Hypothalamus (tissue), 51 donors: ENCODE data around the gene DDAH1.
A peak's percentile ranks its signal among the peaks of the same experiment; 100 is the strongest.

ENCODE experiments used
- DNase-seq, 51 donors: peaks; one replicate each; lab custom pipeline; 2025; lab: John Stamatoyannopoulos, UW

Gene DDAH1

DNA sequence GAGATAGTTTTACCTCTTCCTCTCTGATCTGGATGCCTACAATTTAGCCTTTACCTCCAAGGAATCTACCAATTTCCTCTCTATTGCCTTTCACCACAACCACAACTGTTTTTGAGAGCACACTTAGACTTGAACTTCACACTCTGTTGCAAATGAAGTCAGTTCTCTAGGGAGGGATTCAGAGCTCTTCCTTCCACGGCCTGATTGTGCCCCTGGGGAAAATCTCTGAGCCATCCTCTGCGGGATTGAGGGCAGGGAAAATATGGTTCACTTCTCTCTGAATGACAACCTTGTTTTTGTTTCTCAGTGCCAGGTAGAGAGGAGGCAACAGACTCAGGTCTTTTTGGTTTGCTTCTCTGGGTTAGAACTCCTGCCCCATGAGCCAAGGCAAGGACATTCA, 153.1 kb downstream of the DDAH1 start:
- DNase-seq = no peak

DNA sequence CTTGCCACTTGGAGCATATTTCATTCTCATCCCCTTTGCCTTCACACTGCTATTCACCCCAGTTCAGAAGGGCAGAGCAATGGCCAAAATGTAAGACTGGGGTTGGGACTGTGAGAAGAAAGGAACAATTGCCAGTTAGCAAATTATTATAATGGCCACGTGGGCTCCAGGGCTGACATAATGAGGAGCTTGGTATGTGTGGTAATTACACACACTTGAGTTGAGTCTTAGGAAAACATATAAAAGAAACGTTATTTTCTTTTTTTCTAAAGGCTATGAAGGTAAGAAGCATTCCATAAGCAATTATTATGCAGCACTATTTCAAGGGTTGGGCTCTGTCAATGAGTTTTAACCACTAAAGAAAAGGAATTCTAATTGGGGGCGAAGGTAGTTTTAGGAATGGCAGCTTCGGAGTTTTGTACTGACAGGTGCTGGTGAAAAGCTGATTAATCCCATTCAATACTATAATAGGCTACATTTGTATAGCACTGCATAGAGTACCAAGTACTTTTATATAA, 156.1 kb downstream of the DDAH1 start:
- no peak for DNase-seq

GRCh38 chr1:85307987-85308832, 156.7 kb downstream of the DDAH1 start:
- peak in 47 of 51 donors; percentile 7 to 82 (median 64) for DNase-seq

- DNase-seq = no peak
Observed at GRCh38 chr1:85306236-85306635, 158.7 kb downstream of the DDAH1 start.

DNA sequence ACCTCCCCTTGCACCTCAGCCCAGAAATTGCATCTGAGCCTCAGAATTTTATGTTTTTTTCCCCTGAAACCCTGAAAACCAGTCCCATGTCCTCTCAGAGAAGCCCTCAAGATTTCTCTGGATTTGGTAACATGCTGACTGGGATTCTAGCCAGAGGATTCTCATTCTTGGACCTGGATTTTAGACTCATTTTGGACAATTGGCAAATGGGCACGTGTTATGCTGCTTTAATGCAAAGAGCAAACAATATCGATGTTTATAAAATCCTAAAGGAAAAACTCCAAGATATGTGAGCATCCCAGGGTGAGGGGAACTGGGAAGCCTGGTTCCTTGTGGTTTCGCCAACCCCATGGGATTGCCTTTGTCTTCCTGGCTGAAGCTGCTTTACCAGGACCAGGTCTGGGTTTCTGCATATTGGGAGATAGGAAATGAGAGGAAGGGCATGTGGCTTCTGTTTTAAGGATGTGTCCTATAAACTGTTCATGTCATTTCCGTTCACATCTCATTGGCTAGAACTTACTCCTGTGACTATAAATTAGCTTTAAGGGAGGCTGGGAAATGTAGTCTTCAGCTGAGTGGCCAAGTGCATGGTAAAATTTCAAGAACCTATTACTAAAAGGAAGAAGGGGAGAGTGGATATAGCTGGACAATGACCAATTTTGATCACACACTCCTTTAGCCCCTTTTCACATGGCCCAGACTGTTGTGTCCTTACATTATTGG, 161.4 kb downstream of the DDAH1 start:
- DNase-seq = no peak

- no peak for DNase-seq
Observed at GRCh38 chr1:85300140-85300539, 164.8 kb downstream of the DDAH1 start.

GRCh38 chr1:85297855-85298629, 166.9 kb downstream of the DDAH1 start:
- peak in 1 of 51 donors; percentile 39 for DNase-seq

DNA sequence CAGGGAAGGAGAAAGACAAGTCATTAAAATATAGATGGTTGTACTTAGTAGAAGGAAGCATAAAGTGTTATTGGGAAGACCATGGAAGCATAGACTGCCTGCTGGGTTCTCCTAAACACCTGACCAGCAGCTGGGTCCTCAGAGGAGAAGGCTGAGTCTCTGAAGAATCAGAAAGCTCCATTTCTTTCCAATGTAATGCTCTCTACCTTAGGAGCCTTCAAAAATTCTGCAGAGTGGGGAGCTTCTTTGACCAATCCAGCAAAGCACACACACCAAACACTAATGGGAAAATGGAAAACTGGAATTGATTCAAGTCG, 167.5 kb downstream of the DDAH1 start:
- no peak for DNase-seq

GRCh38 chr1:85296980-85297379, 168.0 kb downstream of the DDAH1 start:
- no peak for DNase-seq

- DNase-seq = no peak
Observed at GRCh38 chr1:85295654-85296053, 169.3 kb downstream of the DDAH1 start.

GRCh38 chr1:85295006-85295431, 169.9 kb downstream of the DDAH1 start:
- no peak for DNase-seq

GRCh38 chr1:85290826-85291225, 174.1 kb downstream of the DDAH1 start:
- DNase-seq = peak in 1 of 51 donors; percentile 13

- DNase-seq = no peak
Observed at GRCh38 chr1:85289848-85290335, 175.1 kb downstream of the DDAH1 start.

- no peak for DNase-seq
Observed at GRCh38 chr1:85289207-85289847, 175.6 kb downstream of the DDAH1 start.

GRCh38 chr1:85284202-85284601, 180.8 kb downstream of the DDAH1 start:
- DNase-seq = no peak

- peak in 9 of 51 donors; percentile 3 to 28 (median 7) for DNase-seq
Observed at GRCh38 chr1:85283475-85284199, 181.3 kb downstream of the DDAH1 start.

DNA sequence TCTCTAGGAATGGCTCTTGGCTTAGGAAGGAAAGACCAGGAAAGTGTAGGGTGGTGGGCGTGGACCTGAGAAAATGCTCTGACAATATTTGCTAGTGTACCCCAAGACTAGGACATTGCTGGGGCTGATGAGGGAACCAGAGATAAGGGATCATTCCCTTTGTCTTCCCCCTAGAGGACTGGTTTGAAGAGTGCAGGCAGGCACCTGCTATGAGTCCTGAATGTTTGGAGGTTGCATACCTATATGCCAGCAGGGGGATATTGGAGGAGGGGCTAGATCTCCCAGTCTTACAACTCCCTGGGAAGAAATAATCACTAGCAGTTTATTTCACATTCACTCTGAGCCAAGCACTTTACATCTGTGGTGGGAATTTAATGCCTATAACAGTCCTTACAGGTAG, 182.5 kb downstream of the DDAH1 start:
- no peak for DNase-seq

DNA sequence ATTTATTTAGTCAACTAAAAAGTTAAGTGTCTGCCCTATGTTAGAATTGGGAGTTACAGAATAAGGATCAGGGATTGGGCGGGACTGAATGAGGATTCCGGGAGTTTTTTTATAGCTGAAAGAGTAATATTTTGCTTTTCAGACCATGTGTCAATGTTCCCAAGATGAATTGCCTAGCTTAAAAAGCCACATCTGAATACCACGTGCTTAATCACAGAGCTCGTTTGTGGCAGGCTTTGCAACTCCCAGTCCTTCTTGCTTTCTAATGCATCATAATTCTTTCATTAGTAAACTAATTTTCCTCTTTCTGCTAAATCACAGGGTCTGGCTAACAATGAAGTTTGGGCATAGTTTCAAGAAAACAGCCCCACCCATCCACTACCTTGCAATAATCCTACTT, 184.3 kb downstream of the DDAH1 start:
- DNase-seq = no peak

DNA sequence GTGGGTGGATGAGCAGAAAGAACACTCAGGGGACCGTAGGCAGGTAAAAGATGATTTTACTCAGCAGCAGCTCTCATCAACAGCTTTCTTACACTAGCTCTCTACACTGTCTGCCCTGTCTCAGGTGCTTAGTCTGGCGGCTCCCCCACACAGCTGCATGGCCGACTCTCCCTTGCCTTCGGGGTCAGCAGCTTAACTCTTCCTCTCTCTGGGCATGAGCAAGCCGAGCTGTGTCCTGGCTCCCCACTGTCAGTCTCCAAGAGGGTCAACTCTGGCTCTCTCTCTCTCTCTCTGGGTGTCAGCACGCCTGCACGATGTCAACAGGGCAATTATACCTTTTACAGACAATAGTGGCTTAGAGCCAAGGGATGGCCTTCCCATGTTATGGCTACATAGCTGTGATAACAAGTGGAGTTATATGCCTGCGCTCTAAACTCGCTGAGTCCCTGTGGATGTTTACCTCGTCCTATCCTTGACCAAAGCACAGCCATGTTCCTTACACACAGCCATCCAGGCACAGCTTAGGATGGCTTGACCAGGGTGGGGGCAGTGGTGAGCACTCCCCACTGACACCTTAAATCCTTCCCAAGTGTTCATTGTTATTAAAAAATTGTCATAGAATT, 185.4 kb downstream of the DDAH1 start:
- no peak for DNase-seq
